Epithelial cell of esophagus (primary cell): ENCODE data around the gene RABL6.
"Not testable (repeated sequence)": the region's sequence is repeated elsewhere in the genome, so short reads cannot be mapped to it uniquely, and the experiment has no call there.

Experiments
- DNase-seq: peaks from one replicate; pipeline ENCODE4 v3.0.0; 2010; ENCODE audit warnings: low read depth
- H3K4me3 ChIP-seq: 2 replicates; pipeline ENCODE4 v1.5.1; 2011; ENCODE audit warnings: mild to moderate bottlenecking, low read length, control low read depth
- TF ChIP-seq, protein P1 (sequence below): IDR thresholded peaks from 2 replicates; pipeline ENCODE4 v1.5.1; 2011; ENCODE audit warnings: low read depth, mild to moderate bottlenecking, low read length, control low read depth, inconsistent platforms; ENCODE audit not compliant: insufficient read depth; ENCODE audit errors: missing control alignments

RABL6 gene

DNA sequence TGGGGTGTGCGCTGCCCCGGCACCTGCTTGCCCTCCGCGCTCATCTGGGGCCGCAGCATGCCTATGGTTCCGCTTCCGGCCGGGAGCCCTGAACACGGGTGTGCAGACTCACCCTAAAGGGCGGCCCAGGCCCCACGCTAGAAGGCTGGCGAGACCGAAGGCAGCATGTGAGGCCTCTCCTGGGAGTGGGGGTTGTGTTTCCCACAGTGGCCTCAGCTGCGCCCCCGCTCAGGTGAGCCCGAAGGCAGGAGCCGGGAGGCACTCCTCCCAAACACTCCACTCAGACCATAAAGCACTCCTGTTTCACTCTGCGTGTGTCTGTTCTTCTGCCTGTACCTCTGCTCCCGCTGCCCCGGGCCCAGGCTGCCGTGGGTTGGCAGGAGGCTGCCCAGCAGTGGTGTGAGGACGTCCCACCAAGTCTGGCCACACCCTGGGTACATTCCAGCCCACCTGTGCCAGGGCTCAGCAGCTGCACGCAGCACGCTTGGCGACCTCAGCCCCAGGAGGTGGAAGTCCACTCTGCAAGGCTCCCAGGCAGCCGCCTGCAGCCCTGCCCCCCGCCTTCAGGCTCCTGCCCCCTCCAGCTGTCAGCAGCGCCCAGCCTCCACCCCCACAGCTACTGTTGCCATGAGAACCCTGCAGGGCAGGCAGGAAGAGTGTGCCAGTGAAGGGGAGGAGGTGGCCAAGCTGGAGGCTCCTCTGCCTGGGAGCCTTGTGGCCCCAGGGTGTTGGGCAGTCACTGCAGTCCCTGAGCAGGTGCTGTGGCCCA is 33.3 kb downstream of the RABL6 start:
- H3K4me3 ChIP-seq: no peak overlapping the region
- TF ChIP-seq, protein P1, sequence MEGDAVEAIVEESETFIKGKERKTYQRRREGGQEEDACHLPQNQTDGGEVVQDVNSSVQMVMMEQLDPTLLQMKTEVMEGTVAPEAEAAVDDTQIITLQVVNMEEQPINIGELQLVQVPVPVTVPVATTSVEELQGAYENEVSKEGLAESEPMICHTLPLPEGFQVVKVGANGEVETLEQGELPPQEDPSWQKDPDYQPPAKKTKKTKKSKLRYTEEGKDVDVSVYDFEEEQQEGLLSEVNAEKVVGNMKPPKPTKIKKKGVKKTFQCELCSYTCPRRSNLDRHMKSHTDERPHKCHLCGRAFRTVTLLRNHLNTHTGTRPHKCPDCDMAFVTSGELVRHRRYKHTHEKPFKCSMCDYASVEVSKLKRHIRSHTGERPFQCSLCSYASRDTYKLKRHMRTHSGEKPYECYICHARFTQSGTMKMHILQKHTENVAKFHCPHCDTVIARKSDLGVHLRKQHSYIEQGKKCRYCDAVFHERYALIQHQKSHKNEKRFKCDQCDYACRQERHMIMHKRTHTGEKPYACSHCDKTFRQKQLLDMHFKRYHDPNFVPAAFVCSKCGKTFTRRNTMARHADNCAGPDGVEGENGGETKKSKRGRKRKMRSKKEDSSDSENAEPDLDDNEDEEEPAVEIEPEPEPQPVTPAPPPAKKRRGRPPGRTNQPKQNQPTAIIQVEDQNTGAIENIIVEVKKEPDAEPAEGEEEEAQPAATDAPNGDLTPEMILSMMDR: no peak
- peak; percentile 34 for DNase-seq

DNA sequence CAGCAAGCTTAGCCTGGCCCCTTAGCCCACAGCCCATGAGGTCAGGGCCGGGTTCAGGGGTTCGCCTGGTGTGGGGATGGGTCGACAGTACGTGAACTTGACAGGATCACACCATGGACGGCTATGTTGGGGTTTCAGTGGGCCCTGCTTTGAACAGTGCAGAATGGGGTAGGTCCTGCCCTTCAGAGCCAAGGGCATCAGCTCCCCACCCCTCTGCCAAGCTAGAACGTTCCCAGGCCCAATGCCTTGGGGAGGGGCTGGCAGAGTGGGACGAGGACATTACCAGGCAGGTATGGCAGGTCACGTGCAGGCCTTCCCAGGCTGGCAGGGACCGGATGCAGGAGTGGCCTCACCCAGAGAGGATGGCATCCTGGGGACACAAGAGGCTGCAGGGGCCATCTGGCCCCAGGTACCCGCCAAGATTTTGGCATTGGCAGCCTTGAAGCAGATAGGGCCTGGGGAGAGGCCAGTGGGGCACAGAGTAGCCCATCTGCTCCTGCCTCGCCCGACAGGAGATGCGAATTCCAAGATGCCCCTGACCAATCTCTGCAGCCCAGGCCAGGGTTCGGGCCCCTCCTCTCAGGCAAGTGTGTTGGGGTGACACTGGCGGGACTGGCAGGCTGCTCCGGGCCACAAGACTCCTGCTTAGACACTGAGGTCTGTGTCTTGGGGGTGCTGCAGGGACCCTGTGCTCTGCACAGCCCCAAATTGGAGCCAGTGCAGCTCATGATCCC is 34.1 kb downstream of the RABL6 start:
- not testable (repeated sequence) for DNase-seq, H3K4me3 ChIP-seq

DNA sequence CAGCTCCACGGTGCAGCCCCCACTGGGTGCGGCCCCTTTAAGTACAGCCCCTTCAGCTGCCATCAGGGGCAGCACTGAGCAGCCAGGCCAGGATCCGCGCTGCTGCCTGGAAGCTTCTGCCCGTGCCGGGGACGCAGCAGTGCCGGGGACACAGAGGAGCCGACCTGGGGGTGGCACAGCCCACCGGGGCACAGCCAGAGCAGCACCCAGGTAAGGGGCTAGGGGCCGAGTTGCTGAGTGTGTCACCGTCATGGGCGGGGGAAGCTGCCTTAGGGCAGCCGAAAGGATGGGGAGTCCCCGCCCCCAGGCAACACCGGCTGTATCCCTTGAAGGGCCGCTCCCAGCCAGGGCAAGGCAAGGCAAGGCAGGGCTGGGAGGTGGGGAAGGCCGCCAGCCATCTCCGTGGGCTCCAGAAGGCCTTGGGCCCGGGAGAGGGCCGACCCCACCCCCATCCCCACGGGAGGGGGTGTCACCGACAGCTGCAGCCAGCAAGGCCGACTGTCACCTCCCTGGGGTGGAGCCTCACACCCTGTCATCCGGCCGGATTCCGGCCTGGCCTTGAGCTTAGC is 34.7 kb downstream of the RABL6 start, which contains the start of gene AJM1:
Gene AJM1 (plus strand): TSS at position 99 of the 569 bp plus-strand sequence. CDS start 1,937 bp downstream, outside the sequence.
- peak; percentile 79 for DNase-seq
- H3K4me3 ChIP-seq: peak within 1 kb of the TSS; percentile 10
- TF ChIP-seq, protein P1: peak; percentile 71

DNA sequence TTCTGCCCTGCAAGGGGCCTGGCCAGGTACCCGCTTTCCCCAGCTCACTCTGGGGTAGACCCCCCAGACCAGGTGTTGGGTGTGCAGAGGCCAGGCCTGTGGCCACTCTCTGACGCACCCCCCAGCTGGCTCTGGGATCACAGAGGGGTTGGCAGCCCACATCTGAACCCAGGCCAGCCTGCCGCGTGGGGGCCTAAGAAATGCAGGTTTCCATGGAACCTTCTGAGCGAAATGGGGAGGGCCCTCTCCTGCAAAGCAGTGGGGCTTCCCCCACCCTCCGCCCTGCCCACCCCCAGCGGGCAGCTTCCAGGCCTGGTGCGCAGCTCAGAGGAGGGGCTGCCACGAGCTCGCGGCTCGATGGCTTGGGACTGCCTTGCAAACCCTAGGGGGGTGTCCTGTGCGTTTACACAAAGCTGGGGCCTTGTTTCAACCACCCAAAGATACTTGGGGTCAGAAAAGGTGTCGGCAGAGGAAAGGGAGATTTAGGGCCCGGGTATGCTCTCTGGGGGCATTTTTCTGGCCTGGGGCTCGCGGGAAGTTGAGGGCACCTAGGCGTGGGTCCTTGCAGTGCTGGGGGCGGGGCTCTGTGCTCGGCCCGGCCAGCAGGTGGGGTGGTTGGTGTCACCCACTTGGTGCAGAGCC is 35.5 kb downstream of the RABL6 start:
- not testable (repeated sequence) for H3K4me3 ChIP-seq, DNase-seq

DNA sequence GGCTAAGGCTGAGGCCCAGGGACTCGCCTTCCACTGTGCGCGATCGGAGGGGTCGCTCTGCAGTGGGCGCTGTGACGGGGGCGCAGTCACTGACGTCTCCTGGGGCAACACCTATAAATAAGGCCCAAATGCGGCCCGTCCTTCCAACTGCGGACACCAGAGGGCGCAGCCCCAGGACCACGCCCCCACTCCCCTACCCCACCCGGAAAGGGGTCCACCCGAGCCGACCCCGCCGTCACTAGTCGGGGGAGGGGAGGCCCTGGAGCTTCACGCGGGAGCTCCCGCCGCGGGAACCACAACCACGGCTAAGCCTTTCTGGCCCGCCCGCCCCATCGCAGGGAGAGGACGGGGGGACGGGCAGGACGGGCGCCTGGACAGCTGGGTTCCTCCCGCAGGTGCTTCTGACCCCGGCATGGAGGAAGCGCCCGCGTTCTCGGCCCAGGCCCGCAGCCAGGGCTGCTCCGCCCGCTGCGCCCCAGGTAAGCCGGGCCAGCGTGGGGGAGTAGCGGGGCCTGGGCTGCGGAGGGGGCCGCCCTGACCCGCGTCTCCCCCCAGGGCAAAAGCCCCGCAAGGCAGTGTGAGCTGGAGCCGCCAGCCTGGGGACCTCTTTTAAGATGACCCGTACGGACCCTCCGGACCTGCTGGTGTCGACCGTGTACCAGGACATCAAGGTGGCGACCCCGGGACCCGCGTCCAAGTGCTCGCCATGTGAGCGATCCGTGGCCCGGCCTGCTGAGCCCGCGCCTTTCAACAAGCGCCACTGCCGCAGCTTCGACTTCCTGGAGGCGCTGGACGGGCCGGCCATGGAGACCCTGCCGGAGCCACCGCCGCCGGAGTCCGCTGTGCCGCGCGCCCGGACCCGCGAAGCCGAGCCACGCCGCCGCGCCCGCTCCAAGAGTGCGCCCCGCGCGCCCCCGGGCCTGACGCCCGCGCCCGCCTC is 36.3 kb downstream of the RABL6 start:
- not testable (repeated sequence) for DNase-seq, H3K4me3 ChIP-seq
- TF ChIP-seq, protein P1: peak; percentile 44

DNA sequence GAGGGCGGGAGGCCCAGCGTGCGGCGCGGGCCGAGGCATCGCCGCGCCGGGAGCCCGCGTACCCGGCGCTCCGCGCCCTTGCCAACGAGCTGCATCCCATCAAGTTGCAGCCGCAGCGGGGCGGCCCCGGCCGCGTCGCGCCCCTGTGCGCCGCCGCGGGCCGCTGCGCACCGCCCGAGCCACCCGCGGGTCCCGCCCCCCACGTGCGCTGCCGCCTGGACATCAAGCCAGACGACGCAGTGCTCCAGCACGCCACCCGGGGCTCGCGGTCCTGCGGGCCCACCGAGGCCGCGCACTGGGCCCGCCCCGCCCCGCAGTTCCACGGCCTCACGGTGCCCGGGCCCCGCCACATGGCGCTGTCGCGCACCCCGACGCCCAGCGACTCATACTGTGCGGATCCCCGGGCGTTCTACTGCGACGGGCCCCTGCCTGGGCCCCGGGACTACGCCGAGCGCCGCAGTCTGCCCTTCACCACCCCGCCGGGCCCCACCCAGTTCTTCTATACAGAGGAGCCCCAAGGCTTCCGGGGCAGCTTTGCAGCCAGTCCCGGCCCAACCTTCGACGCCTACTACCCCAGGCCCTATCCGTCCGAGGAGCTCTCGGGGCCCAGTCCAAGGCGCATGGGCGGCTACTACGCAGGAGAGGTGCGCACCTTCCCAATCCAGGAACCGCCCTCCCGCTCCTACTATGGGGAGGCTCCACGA is 37.2 kb downstream of the RABL6 start:
- no peak for DNase-seq
- TF ChIP-seq, protein P1: no peak
- no peak overlapping the region for H3K4me3 ChIP-seq
